LNCAP (cell line): ENCODE measurements around the gene FNDC4.

ENCODE experiments used
- CTCF ChIP-seq: fragments of 450-650 bp; IDR thresholded peaks from 2 replicates; pipeline ENCODE4 v1.5.1; 2017; ENCODE audit warnings: mild to moderate bottlenecking

FNDC4 gene

GRCh38 chr2:27446057-27446456 is 48.9 kb downstream of the FNDC4 start:
- no peak for TF ChIP-seq CTCF

GRCh38 chr2:27445615-27446014 is 49.4 kb downstream of the FNDC4 start:
- TF ChIP-seq CTCF: no peak

- no peak for TF ChIP-seq CTCF
These were observed 49.8 kb downstream of the FNDC4 start for GRCh38 chr2:27445155-27445554.

- TF ChIP-seq CTCF: no peak
These were observed 52.1 kb downstream of the FNDC4 start for GRCh38 chr2:27442920-27443282.

- TF ChIP-seq CTCF: peak; percentile 52
These were observed 52.8 kb downstream of the FNDC4 start, which contains the start of gene KRTCAP3 for GRCh38 chr2:27441958-27442919. Gene KRTCAP3 (plus strand): TSS chr2:27442381. CDS start chr2:27442413, 32 bp downstream.
